Activated naive CD8-positive, alpha-beta T cell (primary cell): ENCODE data around the gene HNRNPA2B1.
"Not testable (repeated sequence)": the region's sequence is repeated elsewhere in the genome, so short reads cannot be mapped to it uniquely, and the experiment has no call there.

Experiments used
- H3K27ac Mint-ChIP-seq: one replicate; pipeline ENCODE4 v1.8.0; 2021; ENCODE audit warnings: mixed read lengths
- H3K27me3 Mint-ChIP-seq: one replicate; pipeline ENCODE4 v1.8.0; 2021; ENCODE audit warnings: mixed read lengths
- H3K36me3 Mint-ChIP-seq: one replicate; pipeline ENCODE4 v1.8.0; 2021; ENCODE audit warnings: mixed read lengths
- H3K4me1 Mint-ChIP-seq: one replicate; pipeline ENCODE4 v1.8.0; 2021; ENCODE audit warnings: low read depth, mixed read lengths
- H3K4me3 Mint-ChIP-seq: one replicate; pipeline ENCODE4 v1.8.0; 2021; ENCODE audit warnings: mild to moderate bottlenecking, mixed read lengths
- H3K9me3 Mint-ChIP-seq: one replicate; pipeline ENCODE4 v1.8.0; 2021; ENCODE audit warnings: low read depth, mixed read lengths

The HNRNPA2B1 gene

DNA sequence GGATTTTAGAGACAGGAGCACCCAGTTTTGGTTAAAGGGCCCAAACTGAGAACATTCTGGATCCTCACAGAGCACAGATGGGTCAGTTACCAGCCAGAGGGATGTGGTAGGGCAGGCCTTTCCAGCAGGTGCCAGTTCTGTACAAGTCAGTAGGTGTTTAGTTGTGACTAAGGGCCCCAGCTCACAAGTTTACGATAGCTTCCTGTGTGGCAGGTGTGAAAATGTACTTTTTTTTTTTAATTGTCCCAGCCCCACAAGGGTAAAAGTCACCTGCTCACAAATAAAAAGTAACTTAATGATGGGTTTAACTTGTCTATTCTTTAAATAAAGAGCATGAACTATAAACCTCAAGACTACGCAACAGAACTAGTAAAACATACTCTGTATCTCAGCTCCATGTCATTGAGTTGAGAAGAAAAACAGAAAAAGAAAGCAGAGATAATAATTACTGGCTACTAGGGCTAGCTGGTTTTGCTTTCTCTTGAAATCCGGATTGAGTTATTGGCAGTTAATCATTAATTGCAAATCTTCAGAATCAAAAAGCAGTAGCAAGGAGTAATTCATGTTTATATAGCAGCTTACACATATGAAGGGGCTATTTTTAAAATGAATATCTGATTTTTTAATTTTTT lies 33.1 kb downstream of the HNRNPA2B1 start:
- H3K4me3 Mint-ChIP-seq: peak overlapping the region; percentile 39
- peaks cover 12% of the 10 kb centered on the region for H3K36me3 Mint-ChIP-seq
- H3K9me3 Mint-ChIP-seq: no peaks in the 10 kb centered on the region
- H3K27ac Mint-ChIP-seq: peak overlapping the region; percentile 87
- peaks cover 26% of the 10 kb centered on the region for H3K4me1 Mint-ChIP-seq
- H3K27me3 Mint-ChIP-seq: no peaks in the 10 kb centered on the region

DNA sequence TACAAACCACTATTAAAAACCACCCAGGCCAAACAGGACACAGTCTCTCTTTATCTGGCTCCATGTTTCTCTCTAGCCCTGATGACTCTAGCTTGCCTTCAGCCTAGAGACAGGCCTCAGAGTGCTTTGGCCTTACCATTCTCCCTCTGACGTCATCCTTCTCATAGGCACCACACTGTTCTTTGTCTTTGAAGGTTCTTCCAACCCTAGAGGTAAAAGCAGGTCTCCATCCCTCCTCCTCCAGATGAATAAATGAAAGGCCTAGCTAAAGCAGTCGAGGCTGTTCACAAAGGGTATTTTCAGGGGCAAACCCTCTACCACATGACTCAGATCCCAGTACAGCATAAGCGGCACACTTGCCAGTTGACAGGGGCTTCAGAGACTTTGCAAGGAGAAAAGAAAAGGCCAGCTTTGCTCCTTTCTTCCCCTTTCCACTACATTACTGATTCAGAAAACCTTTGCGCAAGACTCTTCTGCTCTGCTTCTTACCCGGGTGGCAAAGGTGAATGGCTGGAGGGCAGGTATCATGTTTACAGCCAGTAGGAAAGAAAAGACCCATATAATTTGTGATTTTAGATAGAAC lies 33.8 kb downstream of the HNRNPA2B1 start:
- Mint-ChIP-seq H3K4me1 (peaks cover 30% of the 10 kb centered on the region), H3K27me3 (no peaks in the 10 kb centered on the region), H3K27ac (peak overlapping the region; percentile 87), H3K4me3 (peak overlapping the region; percentile 39), H3K9me3 (no peaks in the 10 kb centered on the region), H3K36me3 (peaks cover 9% of the 10 kb centered on the region)

GRCh38 chr7:26165950-26166683 lies 34.4 kb downstream of the HNRNPA2B1 start:
- Mint-ChIP-seq H3K36me3 (peaks cover 7% of the 10 kb centered on the region), H3K27ac (peak overlapping the region; percentile 87), H3K9me3 (no peaks in the 10 kb centered on the region), H3K4me3 (peak overlapping the region; percentile 27), H3K27me3 (no peaks in the 10 kb centered on the region), H3K4me1 (peaks cover 30% of the 10 kb centered on the region)

DNA sequence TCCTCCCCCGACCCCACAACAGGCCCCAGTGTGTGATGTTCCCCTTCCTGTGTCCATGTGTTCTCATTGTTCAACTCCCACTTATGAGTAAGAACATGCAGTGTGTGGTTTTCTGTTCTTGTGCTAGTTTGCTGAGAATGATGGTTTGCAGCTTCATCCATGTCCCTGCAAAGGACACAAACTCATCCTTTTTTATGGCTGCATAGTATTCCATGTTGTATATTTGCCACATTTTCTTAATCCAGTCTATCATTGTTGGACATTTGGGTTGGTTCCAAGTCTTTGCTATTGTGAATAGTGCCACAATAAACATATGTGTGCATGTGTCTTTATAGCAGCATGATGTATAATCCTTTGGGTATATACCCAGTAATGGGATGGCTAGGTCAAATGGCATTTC lies 36.7 kb downstream of the HNRNPA2B1 start:
- H3K4me1 Mint-ChIP-seq: peaks cover 44% of the 10 kb centered on the region
- not testable (repeated sequence) for H3K27me3 Mint-ChIP-seq, H3K4me3 Mint-ChIP-seq, H3K27ac Mint-ChIP-seq, H3K9me3 Mint-ChIP-seq, H3K36me3 Mint-ChIP-seq

DNA sequence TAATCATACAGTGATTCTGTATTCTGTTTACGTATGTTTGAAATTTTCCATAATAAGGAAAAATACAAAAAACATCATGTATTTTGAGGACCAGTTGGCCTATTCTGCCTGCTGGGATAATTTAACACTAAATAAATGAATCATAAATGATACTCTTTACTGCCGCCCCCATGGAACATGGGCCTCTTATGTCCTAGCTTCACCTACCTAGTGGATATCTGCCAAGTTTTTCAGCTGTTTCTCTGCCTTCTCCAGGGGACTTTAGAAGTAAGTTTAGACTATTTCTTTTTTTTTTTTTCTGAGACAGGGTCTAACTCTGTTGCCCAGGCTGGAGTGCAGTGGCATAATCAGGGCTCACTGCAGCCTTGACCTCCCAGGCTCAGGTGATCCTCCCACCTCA lies 38.1 kb downstream of the HNRNPA2B1 start:
- Mint-ChIP-seq H3K27me3 (no peaks in the 10 kb centered on the region), H3K4me3 (no peak overlapping the region), H3K36me3 (peaks cover 7% of the 10 kb centered on the region), H3K27ac (no peak overlapping the region), H3K9me3 (no peaks in the 10 kb centered on the region), H3K4me1 (peaks cover 53% of the 10 kb centered on the region)

DNA sequence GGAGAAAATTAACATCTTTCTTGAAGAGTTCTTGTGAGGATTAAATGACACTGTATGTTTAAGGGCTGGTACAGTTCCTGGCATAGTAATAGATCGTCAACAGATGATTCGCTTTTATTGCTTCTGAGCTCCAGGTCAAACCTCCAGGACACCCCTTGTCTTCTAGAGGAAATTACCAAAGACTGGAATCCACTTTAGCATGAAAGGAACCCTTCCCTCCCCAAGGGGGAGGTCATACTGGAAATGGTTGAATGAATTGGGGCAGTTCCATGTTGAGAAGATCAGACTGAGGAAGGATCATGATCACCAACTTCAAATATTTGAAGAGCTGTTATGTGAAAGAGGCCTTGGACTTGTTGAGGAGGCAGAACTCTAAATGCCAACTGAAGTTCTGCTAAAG lies 39.6 kb downstream of the HNRNPA2B1 start:
- H3K27ac Mint-ChIP-seq: peak overlapping the region; percentile 41
- no peaks in the 10 kb centered on the region for H3K9me3 Mint-ChIP-seq
- H3K4me1 Mint-ChIP-seq: peaks cover 57% of the 10 kb centered on the region
- peaks cover 7% of the 10 kb centered on the region for H3K36me3 Mint-ChIP-seq
- H3K27me3 Mint-ChIP-seq: no peaks in the 10 kb centered on the region
- no peak overlapping the region for H3K4me3 Mint-ChIP-seq

DNA sequence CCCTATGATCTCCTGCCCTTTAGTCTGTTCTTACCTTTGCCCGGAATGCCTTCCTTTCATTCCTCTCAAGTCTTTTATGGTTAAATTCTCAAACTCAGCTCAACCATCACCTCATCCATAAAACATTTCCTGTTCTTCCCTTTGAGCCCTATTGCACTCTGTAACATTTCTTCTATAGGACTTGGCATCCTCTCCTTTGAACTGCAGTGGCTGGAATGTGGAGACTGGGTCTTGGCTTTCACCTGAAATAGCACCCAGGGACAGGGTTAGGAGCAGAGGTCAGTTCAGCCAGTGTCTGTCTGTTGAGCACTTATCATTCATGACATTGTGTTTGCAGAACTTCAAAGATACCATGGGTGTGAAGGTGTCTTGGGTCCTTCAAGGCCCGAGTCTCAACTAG lies 41.3 kb downstream of the HNRNPA2B1 start:
- peaks cover 69% of the 10 kb centered on the region for H3K4me1 Mint-ChIP-seq
- peak overlapping the region; percentile 99 for H3K27ac Mint-ChIP-seq

GRCh38 chr7:26157520-26158105 lies 42.9 kb downstream of the HNRNPA2B1 start:
- H3K27ac Mint-ChIP-seq: peak overlapping the region; percentile 99
- peak overlapping the region; percentile 94 for H3K4me3 Mint-ChIP-seq
- H3K9me3 Mint-ChIP-seq: no peaks in the 10 kb centered on the region
- no peaks in the 10 kb centered on the region for H3K27me3 Mint-ChIP-seq
- H3K4me1 Mint-ChIP-seq: peaks cover 74% of the 10 kb centered on the region
- H3K36me3 Mint-ChIP-seq: peaks cover 2% of the 10 kb centered on the region

More for the DNA sequence above, 41.3 kb downstream of the HNRNPA2B1 start:
- Mint-ChIP-seq H3K36me3 (peaks cover 7% of the 10 kb centered on the region), H3K4me3 (peak overlapping the region; percentile 2), H3K27me3 (no peaks in the 10 kb centered on the region), H3K9me3 (no peaks in the 10 kb centered on the region)

DNA sequence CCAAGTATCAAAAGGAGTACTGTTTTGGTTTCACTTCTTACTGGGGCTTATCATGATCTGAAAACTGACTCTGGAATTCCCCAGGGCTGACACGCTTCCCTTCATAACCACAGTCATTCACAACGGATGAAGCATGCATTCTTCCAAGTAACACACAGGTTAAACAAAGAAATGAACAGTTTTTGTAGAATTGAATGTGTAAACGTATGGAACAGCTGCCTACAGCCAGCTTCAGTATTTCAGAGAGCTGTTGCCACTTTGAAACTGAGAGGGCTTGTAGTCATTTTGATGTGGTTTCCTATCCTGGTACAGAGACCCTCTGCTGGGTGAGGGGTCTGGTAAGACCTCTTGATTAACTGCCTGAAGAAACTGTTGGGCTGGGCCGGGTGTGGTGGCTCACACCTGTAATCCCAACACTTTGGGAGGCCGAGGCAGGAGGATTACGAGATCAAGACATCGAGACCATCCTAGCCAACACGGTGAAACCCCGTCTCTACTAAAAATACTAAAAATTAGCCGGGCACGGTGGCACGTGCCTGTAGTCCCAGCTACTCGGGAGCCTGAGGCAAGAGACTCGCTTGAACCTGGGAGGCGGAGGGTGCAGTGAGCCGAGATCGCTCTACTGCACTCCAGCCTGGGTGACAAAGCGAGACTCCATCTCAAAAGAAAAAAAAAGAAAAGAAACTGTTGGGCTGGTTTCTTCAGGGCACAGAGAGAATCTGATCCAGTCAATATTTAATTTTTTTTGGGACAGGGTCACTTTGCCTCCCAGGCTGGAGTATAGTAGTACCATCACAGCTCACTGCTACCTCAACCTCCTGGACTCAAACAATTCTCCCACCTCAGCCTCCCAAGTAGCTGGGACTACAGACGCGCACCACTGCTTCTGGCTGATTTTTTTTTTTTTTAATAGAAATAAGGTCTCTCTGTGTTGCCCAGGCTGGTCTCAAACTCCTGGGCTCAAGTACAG lies 43.8 kb downstream of the HNRNPA2B1 start:
- peaks cover 71% of the 10 kb centered on the region for H3K4me1 Mint-ChIP-seq
- H3K9me3 Mint-ChIP-seq: no peaks in the 10 kb centered on the region
- H3K36me3 Mint-ChIP-seq: peaks cover 2% of the 10 kb centered on the region
- peak overlapping the region; percentile 99 for H3K27ac Mint-ChIP-seq
- no peaks in the 10 kb centered on the region for H3K27me3 Mint-ChIP-seq
- H3K4me3 Mint-ChIP-seq: peak overlapping the region; percentile 94

- Mint-ChIP-seq H3K4me1 (peaks cover 78% of the 10 kb centered on the region), H3K27ac (peak overlapping the region; percentile 99), H3K36me3 (no peaks in the 10 kb centered on the region), H3K4me3 (peak overlapping the region; percentile 94), H3K27me3 (no peaks in the 10 kb centered on the region), H3K9me3 (no peaks in the 10 kb centered on the region)
Measured at GRCh38 chr7:26155531-26156375, 44.8 kb downstream of the HNRNPA2B1 start.

DNA sequence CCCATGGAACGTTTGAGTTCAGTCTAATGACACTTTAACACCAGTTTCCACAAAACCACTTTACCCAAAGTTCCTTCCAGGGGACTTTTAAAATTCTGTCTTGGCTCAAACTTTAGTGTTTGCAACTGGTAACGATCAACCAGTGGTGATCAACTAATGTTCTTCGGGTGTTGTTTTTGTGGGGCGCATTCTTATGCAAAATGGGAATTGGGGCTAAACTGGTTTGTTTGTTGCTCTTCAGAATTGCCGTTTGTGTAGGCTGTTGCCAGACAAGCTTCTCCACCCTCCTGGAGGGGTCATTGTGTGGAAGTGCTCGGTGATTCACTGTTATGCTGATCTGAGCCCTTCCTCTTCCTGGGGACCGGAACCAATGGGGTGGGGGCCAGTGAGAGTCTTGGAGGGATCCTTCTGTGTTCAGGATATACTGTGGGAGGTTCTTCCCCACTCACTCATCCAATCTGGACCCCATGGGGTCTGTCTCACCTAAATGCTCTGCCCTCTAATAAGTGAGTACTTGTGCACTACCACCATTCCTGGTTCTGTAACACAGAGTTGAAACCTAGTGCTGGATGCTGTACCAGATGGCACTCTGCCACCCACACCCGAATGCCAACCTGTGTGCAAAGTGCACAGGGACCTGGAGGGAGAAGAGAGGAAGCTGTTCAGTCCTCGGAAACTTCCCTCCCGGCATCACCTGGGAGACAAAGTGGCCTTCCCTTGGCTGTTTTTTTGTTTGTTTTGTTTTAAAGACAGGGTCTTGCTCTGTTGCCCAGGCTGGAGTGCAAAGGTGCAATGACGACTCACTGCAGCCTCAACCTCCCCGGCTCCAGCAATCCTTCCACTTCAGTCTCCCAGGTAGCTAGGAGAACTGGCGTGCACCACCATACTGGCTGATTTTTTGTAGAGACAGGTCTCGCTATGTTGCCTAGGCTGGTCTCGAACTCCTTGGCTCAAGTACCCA lies 46.4 kb downstream of the HNRNPA2B1 start:
- Mint-ChIP-seq H3K27me3 (no peaks in the 10 kb centered on the region), H3K27ac (peak overlapping the region; percentile 99), H3K9me3 (no peaks in the 10 kb centered on the region), H3K36me3 (no peaks in the 10 kb centered on the region), H3K4me1 (peaks cover 70% of the 10 kb centered on the region), H3K4me3 (peak overlapping the region; percentile 94)

DNA sequence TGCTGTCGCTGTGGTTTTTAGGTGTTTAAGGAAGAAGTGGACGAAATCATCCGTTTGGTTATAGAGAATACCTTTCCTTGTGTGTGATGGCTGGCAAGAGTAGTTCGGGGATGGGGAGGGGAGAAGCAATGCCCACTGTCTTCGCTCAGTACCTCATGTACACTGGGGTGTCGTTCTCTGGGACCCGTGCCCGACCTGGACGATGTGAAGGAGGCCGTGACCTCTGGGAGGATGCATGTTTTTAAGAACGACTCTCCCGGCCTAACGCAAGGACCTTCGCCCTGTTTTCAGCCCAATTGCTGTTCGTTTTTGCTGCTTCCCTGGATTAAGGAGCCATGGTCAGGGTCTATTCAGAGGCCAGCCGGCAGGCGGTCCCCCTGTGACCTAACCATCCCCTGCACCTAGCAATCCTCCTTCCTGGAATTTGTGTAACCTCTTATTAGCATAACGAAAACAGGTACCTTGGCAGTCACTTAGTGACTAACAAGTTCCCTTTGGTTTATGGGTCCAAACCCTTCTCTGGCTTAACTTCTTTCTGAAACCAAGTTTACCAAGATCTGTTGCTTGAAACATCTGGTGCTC lies 47.2 kb downstream of the HNRNPA2B1 start:
- Mint-ChIP-seq H3K27ac (peak overlapping the region; percentile 99), H3K4me1 (peaks cover 63% of the 10 kb centered on the region), H3K36me3 (no peaks in the 10 kb centered on the region), H3K4me3 (peak overlapping the region; percentile 94), H3K9me3 (no peaks in the 10 kb centered on the region), H3K27me3 (no peaks in the 10 kb centered on the region)
